NCI-H2107 treated with DMSO at 0.1 percent for 48 hours (cell line): Measurements from ENCODE around the gene SFMBT2.

Experiments
- DNase-seq: peaks from one replicate; lab custom pipeline; 2025; ENCODE audit not compliant: unreplicated experiment; lab: John Stamatoyannopoulos, UW

Gene SFMBT2

GRCh38 chr10:7274293-7274692 is 136.5 kb downstream of the SFMBT2 start:
- no peak for DNase-seq

- no peak for DNase-seq
These were observed 138.8 kb downstream of the SFMBT2 start for GRCh38 chr10:7272008-7272407.

GRCh38 chr10:7269988-7270387 is 140.8 kb downstream of the SFMBT2 start:
- no peak for DNase-seq

GRCh38 chr10:7267142-7267541 is 143.7 kb downstream of the SFMBT2 start:
- DNase-seq: no peak

DNA sequence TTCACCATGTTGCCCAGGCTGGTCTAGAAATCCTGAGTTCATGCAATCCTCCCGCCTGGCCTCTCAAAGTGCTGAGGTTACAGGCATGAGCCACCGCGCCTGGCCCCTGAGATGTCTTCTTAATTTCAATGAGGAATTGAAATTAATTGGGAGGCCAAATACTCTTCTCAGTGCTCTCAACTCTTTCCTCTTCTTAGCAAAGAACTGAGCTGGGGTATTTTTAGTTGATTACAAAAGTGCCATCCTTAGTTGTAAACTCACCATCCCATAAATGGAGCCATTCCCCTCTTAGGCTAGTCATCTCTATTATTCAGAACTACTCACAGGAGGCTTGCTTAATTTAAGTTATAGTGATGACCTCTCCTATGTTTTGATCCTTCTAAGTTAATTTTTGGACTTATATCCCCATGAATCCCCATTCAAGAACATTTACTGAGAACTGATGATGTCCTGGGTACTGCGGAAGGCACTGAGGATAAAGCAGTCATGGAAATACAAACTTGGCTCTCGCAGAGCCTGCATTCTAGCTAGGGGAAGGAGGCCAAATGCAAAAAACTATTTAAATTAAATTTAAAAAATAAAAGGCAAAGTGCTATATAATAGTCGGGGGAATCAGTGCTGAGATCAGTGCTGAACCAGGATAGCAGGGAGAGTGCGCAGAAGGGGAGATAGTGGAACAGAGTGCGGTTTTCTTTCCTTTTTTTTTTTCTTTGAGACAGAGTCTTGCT is 145.3 kb downstream of the SFMBT2 start:
- no peak for DNase-seq

- no peak for DNase-seq
These were observed 146.5 kb downstream of the SFMBT2 start for GRCh38 chr10:7264313-7264756.

DNA sequence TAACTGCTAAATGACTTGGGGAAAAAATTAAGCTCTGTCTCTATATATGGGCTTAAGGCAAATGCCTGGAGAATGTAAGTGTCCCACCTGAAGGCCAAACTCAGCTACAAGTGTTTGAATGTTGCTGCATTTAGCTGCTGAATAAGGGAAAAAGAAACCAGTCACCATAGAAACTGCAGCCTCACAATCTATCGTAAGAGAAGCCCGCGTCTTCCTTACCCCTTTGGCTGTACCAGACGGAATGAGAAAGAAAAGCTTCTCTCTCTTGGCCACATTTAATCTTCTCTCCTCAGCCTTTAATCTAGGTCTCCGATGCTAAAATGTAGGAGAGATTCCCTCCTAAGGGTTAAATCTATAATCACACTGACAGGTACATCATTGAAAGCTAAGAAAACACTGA is 147.2 kb downstream of the SFMBT2 start:
- no peak for DNase-seq

DNA sequence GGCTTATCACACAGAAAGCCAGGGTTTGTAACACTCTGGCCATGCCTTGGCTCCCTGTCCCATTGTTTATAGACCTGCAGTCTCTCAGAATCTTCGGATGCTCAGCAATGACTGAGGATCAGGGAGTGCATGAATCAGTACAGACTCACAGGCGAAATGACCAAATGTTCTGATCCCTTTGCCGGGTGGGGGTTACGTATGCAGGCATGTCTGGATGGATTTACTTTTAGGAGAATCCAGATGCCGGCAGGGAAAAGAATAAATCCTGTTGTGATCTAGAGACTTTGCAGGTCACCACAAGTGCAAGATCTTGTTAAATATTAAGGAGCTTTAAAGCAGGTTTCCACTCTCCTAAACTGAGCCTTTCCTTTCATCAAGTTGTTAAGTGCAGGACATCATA is 149.5 kb downstream of the SFMBT2 start:
- DNase-seq: no peak

DNA sequence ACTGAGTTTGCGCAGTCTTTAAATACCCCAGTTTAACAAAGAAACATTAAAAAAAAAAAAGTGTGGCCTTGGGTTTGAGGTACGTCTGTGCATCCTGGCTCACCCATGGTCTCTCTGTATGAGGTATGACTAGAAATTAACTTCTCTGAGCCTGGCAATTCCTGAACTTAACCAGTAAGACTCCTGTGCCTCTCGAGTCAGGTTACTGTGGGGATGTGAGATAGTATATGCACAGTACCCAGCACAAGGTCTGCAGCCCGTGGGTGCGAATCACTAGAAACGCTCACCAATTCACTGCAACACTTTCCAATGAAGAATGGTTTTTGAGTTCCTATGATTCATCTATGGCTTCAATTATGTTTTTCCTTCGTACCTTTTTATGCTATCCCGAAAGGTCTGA is 149.9 kb downstream of the SFMBT2 start:
- DNase-seq: no peak

- DNase-seq: no peak
These were observed 150.4 kb downstream of the SFMBT2 start for GRCh38 chr10:7260412-7260900.

DNA sequence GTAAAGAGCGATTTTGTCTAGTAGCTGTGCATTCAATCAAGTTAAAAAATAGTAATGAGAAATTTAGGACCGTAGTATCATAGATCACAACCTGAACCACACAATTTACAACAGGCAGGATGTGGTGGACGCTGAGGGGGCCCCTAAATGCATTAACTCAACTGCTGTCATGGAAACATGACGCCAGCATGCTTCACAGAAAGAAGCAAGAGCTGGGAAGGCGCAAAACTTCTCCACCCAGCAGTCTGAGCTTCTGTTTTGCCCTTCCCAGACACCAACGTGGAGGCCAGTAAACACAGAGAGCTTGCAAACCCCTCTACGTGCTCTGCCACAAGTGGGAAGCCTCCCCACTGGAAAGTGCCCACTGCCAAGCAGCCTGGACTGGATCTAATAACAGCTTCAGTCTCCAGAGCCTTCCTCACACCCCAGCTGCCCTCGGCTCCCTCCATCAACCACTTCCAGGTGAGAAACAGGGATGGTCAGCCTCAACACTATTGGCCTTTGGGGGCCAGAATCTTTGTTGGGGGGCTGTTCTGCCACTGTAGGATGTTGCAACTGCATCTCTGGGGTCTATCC is 151.8 kb downstream of the SFMBT2 start:
- DNase-seq: no peak

DNA sequence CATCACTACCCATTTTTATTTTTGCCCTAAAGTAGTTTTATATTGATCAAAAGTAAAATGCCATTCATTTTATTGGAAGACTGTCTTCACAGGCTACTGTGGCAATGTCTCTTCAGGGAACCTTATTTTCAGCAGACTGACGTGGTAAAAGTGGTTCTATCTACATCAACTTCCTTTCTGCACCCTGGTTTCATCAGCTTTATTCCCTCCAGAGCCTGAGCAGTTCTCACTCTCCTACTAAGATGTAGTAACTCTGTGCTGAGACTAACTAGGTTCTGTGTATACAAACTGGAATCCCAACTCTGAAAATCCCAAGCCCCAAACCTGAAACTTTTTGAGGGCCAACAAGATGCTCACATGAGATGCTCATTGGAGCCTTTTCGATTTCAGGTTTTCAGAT is 155.3 kb downstream of the SFMBT2 start:
- DNase-seq: no peak

DNA sequence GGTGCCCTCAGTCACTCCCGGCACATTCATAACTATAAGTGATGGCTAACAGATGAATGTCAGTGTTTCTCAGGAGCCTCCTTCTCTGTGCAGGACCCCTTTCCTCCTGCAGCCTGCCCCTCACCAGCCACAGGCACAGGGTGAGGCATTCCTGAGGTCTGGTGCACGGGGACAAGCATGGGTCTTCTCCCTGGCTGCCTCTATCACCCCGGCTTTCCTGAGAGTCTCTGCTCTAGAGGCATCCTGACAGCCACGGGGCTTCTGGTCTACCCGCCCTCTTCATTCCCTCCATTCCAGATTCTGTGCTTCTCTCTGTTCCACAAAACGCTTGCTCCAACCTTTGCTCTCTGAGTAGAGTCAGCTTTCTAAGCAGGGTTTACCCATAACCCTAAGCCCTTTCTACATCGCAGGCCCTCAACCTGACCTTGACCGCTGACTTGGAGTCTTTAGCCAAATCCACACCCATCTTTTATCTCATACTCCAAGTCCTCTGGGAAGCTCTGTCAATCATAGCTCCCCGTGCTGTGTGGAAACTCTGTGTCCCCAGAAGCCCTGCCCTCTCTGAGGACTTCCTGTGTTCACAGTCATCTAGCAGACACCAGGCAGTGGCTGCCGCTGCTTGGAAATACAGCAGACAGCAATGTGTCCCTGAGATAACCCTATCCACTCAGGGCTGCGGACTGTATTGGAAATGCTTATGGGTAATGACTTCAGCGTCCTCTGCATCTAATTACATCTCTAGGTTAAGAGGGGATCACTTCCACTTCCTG is 159.0 kb downstream of the SFMBT2 start:
- DNase-seq: no peak

DNA sequence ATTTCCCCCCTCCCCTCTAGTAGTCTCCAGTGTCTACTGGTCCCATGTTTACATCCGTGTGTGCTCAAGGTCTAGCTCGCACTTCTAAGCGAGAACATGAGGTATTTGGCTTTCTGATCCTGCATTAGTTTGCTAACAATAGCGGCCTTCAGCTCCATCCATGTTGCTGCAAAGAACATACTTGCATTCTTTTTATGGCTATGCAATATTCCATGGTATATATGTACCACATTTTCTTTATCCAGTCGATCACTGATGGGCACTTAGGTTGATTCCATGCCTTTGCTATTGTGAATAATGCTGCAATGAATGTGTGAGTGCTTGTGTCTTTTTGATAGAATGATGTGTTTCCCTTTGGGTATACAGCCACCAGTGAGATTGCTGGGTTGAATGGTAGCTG is 160.6 kb downstream of the SFMBT2 start:
- DNase-seq: no peak

DNA sequence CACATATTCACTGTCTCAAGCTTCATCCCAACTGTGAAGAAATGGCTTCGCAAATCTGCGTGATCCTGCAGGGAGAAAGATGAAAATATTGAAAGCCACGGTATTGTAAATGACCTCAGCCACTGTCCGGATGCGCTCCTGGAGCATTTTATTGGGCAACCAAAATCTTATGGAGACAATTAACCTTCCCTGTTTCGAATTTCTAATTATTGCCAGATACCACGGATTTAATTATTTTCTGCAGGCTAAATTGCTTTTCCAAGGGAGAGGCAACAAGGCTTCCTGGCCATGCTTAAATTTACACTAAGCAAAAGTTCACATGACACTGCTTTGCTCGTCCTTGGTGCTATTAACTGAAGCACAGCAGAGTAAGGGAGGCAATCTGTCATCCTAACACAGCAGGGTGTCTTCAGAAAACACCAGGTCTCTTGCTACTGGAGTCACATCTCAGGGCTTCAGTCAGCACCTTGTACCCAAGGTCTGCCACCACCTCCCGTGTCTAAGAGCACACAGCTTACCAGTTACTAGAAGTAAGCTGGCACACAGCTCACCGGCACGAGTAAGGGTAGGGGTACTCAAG is 162.2 kb downstream of the SFMBT2 start:
- no peak for DNase-seq

DNA sequence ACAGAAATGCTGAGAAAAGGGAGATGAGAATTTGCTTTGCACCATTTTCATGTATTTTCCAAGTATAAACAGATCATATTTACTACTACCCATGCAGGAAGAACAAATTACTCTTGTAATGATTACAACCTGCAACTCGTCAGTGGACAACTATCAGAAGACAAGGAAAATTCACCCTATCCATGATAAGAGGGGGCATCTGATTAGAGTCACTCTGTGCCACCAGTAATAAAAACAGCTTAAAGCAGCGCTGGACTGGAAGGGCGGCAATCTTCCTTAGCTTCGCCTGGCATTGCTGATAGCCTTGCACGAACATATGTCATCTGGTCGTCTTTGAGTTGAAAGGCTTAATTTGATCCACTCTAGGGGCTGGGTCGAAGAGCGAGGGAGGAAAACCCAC is 162.7 kb downstream of the SFMBT2 start:
- no peak for DNase-seq

DNA sequence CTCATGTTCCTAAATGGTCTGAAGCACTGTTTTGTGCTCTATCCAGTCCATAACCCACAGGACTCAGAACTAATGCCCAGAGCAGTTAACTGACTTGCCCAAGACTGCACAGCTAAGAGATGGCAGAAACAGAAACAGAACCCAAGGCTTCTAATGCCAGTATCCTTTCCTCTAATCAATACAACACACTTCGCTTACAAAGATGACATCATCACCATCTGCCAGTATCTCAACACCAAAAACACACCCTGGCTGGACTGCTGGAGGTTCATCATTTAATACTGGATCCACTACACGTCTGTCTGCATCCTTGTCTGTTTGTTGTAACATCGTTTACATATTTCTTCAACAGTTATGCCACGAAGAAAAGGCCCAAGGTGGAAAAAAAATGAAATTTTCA is 165.3 kb downstream of the SFMBT2 start:
- DNase-seq: no peak

- no peak for DNase-seq
These were observed 167.0 kb downstream of the SFMBT2 start for GRCh38 chr10:7243873-7244272.

DNA sequence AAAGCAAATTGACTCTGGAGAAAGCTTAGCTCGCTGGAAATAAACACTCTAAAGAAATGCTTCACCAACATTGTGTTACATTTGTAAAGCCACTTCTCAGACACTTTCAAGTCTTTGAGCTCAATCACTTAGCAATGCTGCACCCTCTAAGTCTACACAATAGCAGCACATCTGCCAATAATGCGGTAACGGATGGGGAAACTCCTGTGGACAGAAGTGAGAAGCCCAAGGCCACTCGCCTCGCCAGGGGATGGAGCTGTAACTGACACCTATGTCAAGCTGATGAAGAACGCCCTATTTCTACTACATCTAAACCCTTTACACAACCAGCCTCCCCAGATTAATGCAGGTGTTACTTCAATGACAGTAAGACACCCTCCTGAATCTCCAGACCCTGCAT is 167.7 kb downstream of the SFMBT2 start:
- no peak for DNase-seq

GRCh38 chr10:7239312-7239985 is 171.4 kb downstream of the SFMBT2 start:
- DNase-seq: no peak

DNA sequence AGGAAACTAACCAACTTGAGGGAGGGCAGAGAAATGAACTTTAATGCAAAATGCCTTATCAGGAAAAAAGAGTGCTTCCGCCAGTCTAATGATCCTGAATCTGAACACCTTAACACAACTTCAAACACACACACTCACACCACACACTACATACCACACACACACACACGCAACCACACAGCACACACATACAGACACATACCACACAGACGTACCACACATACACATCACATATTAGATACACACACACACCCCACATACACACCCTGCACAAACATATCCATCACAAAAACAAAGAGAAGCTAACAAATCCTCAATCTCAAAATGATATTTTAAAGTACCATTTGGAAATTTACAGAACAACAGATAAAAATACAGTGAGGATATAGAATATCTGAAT is 175.5 kb downstream of the SFMBT2 start:
- DNase-seq: no peak
